H1 (cell line): Measurements from ENCODE around the gene PANK3. TPM values are rescaled to one million over a fixed set of nuclear protein-coding genes. Genes with fewer than 3 reads are reported as not detected.

Experiments
- ATF3 ChIP-seq: IDR thresholded peaks from 2 replicates; pipeline ENCODE4 v1.6.1; 2011; ENCODE audit warnings: low read depth, mild to moderate bottlenecking, low read length; ENCODE audit not compliant: insufficient read depth
- HDAC2 ChIP-seq, 2 experiments: fragments of 300-600 bp in 1 of 2; sonication (generic) in 1 of 2; IDR thresholded peaks; 2 replicates each; pipeline ENCODE4 v1.6.1; 2011 to 2012; ENCODE audit warnings: low read depth in 2 of 2, low read length in 2 of 2, mild to moderate bottlenecking in 2 of 2, moderate library complexity in 2 of 2, borderline replicate concordance in 1 of 2, inconsistent platforms in 1 of 2
- NANOG ChIP-seq: IDR thresholded peaks from 2 replicates; pipeline ENCODE4 v1.6.1; 2011; ENCODE audit warnings: low read length, low read depth, mild to moderate bottlenecking, inconsistent platforms; ENCODE audit not compliant: insufficient read depth, poor library complexity, severe bottlenecking
- RXRA ChIP-seq: IDR thresholded peaks from 2 replicates; pipeline ENCODE4 v1.6.1; 2011; ENCODE audit warnings: low read depth, mild to moderate bottlenecking, low read length, moderate library complexity; ENCODE audit not compliant: insufficient read depth
- polyA plus RNA-seq, 7 experiments: library from polyadenylated mRNA; depleted of rRNA in 3 of 7; stranded (reverse) in 5 of 7; unstranded in 2 of 7; fragments of >200 nt in 5 of 7; fragments of 200-250 nt in 2 of 7; gene quantifications; 1 replicate in 5 of 7; 2 replicates in 1 of 7; 4 replicates in 1 of 7; pipeline versions ENCODE4 v1.2.1 to v1.2.3, GENCODE V29; 2011 to 2013; ENCODE audit warnings: missing spikeins in 2 of 7, mixed read lengths in 2 of 7
- total RNA-seq: library from RNA; stranded (reverse); fragmentation: NEBNext Ultra II Directional; extraction: Animal tissue kit (Norgen Biotek cat#: 25700); gene quantifications from 2 replicates; pipeline ENCODE4 v1.2.1, GENCODE V29; 2021

Gene PANK3
- total and polyA plus RNA-seq, 2 of the 8 experiments (the other 6 are each of a cell fraction or from before 2014, with no cell fraction given), result 8.6 to 101 TPM

GRCh38 chr5:168529374-168530234, 49.6 kb downstream of the PANK3 start (continued):
- no peak for TF ChIP-seq NANOG
- TF ChIP-seq HDAC2 (IDR thresholded peaks at IDR 0.05; ENCODE audit: borderline replicate concordance in 1 of 2, low read depth in 2 of 2, low read length in 2 of 2), result no peak
- TF ChIP-seq ATF3, result no peak
- TF ChIP-seq RXRA, result no peak
